Measurements from ENCODE around the gene SEC24C.
"Not testable (repeated sequence)": the region's sequence is repeated elsewhere in the genome, so short reads cannot be mapped to it uniquely, and the experiment has no call there.

The SEC24C gene

DNA sequence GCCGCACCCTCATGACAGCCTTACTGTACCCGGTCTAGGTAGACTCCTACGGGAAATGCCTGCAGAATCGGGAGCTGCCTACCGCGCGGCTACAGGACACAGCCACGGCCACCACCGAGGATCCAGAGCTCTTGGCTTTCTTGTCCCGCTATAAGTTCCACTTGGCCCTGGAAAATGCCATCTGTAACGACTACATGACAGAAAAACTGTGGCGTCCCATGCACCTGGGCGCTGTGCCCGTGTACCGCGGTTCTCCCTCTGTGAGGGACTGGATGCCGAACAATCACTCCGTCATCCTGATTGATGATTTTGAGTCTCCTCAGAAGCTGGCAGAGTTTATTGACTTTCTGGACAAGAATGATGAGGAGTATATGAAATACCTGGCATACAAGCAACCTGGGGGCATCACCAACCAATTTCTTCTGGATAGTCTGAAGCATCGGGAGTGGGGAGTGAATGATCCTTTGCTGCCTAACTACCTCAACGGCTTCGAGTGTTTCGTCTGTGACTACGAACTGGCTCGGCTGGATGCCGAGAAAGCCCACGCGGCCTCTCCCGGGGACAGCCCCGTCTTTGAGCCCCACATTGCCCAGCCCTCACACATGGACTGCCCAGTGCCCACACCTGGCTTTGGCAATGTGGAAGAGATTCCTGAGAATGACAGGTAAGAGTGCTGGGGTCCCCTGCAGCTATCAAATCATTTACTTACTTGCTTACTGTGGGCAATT is 29.1 kb downstream of the SEC24C start:
- no peak for DNase-seq

DNA sequence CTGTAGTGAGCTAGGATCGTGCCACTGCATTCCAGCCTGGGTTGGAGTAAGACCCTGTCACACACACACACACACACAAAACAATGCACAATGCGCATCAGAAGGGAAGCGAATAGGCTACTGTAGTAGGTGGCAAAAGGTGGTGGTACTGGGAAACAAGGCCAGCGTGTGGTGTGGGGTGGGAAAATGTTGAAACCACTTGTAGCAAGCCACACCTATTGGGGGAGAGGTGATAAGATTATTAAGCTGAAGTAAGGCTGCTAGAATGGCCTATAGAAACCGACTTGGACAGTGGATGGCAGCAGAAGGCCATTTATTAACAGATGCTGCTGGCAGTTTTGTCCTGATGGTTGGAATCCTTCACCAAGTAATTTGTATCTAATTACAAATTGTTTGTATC is 30.5 kb downstream of the SEC24C start:
- no peak for DNase-seq

- DNase-seq: no peak
Measured at GRCh38 chr10:73779018-73779417, 34.8 kb downstream of the SEC24C start.

- DNase-seq: no peak
Measured at GRCh38 chr10:73779539-73780197, 35.5 kb downstream of the SEC24C start.

GRCh38 chr10:73780301-73780700 is 36.1 kb downstream of the SEC24C start:
- DNase-seq: no peak

DNA sequence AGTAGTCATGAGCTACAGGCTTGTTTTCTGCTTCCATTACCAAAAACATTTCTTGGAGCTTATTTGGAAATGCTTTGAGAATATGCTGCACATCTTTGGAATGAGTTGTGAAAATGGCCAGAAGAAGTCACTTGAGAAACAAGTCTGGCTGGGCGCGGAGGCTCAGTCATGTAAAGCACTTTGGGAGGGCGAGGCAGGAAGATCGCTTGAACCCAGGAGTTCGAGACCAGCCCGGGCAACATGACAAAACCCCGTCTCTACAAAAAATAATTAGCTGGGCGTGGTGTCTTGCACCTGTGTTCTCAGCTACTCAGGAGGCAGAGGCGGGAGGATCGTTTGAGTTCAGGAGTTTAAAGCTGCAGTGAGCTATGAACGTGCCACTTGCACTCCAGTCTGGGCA is 36.8 kb downstream of the SEC24C start:
- DNase-seq: no peak

GRCh38 chr10:73781548-73781878 is 37.3 kb downstream of the SEC24C start:
- DNase-seq: no peak

DNA sequence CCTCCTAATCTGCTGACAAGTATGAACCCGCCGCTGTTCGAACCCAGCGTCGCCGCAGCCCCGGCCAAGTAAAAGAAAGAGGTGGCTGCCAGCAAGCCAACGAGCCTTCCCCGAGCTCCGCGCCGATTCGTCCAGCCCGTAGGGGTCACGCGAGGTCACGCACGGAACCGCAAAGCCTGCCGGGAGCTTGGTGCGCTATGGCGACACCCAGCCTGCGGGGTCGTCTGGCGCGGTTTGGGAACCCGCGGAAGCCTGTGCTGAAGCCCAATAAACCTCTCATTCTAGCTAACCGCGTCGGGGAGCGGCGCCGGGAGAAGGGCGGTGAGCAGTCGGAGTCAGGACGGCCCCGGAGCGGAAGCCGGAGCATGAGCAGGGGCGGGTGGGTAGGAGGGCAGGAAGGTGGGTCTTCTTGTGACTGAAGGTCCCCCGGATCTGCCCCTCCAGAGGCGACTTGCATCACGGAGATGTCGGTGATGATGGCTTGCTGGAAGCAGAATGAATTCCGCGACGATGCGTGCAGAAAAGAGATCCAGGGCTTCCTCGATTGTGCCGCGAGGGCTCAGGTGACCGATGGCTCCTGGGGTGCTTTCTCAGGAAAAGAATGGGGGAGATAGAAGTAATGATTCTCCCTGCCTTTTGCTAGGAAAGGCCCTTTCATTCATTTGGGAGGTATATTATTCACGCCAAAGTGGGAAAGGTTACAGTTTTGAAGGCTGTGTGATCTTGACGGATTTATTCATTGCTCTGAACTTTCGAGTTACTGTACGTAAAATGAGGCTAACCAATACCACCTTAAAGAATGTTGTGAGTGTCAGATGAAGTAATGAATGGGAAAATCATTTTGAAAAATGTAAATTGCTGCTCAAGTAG is 37.9 kb downstream of the SEC24C start, which contains the start of gene CHCHD1:
Gene CHCHD1, plus strand, starts transcription at position 170 of the 870 bp plus-strand sequence. Its CDS starts 28 bp downstream, at position 198.
- peak; percentile 74 for DNase-seq

DNA sequence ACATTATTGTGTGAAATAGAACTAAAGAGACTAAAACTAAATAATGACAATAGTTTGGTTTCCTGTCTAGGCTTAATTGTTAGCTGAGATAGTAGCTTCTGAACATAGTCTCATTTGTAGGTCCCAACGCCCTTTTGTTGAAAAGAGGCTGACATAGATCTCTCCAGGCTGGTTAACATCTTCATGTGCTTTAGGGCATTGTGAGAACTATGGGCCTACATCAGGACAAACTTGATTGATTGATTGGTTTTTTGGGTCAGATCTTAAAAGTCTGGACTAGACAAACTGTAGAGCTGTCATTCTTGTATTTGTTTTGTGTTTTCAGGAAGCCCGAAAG is 38.5 kb downstream of the SEC24C start:
- DNase-seq: no peak

GRCh38 chr10:73785211-73785720 is 41.1 kb downstream of the SEC24C start, which contains the start of gene ZSWIM8:
Gene ZSWIM8, plus strand, starts transcription at chr10:73785606. Its CDS starts 273 bp downstream, at chr10:73785879.
- DNase-seq: peak; percentile 69

DNA sequence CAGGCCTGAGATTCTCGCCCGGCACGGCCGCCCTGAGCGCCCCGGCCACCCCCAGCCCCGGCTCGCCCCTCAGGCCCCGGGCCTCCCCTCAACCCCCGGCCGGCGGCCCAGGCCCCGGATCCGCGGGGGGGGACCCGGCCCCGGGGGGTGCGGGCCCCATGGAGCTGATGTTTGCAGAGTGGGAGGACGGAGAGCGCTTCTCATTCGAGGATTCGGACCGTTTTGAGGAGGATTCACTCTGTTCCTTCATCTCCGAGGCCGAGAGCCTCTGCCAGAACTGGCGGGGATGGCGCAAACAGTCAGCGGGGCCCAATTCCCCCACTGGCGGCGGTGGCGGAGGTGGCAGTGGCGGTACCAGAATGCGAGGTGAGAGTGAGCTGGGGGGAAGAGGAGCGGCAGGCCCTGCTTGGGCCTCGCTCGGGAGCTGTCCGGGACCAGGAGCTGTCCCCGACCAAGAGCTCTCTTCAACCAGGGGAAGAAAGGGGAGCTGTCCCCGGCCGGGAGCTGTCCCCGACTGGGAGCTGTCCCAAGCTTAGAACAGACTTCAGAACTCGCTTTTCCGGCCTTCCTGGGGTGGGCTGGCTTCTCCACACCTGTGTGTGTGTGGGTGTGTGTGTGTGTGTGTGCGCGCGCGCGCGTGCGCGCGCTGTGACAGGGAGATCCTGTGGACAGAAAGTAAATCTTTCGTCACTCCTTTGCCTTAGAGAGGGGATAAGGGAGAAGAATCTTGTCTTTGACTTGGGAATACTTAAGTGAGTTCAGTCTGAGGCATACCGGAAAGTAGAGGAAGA is 41.7 kb downstream of the SEC24C start:
- DNase-seq: no peak

DNA sequence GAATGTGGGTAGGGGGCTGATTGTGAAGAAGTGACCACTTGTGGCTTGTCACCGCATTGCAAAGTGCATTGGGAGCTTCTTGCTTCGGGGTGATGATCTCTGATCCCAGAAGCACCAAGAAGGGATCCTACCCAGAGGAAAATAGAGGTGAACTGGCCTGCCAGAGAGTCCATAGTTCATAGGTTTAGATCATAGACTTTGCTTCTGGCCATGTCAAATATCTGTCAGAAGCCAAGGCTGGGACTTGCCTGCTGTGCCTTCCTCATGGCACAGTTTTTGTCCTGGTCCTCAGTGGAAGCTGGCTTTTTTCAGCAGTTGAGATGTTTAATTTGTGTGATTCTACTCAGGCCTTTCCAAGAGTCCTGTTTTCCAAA is 42.3 kb downstream of the SEC24C start:
- no peak for DNase-seq

- not testable (repeated sequence) for DNase-seq
Measured at GRCh38 chr10:73787031-73787800, 43.0 kb downstream of the SEC24C start.

GRCh38 chr10:73788864-73789658 is 44.9 kb downstream of the SEC24C start:
- DNase-seq: no peak

- no peak for DNase-seq
Measured at GRCh38 chr10:73789659-73790055, 45.5 kb downstream of the SEC24C start.

DNA sequence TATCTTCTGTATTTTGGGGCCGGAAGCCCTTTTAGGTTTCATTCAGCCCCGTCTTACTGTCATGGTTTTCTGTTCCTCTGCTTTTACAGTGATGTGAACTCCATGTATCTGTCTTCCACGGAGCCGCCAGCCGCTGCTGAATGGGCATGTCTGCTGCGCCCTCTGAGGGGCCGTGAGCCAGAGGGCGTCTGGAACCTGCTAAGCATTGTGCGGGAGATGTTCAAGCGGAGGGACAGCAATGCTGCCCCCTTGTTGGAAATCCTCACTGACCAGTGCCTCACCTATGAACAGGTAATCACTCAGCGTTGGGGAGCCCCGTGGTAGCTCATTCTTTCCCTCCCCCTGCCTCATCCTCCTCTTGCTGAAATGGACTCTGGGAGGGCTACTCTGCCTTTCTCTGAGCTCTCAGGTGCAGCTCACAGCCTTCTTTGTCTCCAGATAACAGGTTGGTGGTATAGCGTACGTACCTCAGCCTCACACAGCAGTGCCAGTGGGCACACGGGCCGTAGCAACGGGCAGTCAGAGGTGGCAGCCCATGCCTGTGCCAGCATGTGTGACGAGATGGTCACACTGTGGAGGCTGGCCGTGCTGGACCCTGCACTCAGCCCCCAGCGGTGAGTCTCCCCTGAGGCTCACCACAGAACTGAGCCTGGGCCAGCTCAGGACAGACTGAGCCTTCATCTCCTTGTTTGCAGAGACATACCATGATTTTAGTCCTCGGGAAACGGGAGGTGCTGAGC is 46.9 kb downstream of the SEC24C start:
- no peak for DNase-seq

GRCh38 chr10:73791871-73792400 is 47.8 kb downstream of the SEC24C start:
- DNase-seq: no peak

GRCh38 chr10:73793456-73793855 is 49.3 kb downstream of the SEC24C start:
- no peak for DNase-seq

DNA sequence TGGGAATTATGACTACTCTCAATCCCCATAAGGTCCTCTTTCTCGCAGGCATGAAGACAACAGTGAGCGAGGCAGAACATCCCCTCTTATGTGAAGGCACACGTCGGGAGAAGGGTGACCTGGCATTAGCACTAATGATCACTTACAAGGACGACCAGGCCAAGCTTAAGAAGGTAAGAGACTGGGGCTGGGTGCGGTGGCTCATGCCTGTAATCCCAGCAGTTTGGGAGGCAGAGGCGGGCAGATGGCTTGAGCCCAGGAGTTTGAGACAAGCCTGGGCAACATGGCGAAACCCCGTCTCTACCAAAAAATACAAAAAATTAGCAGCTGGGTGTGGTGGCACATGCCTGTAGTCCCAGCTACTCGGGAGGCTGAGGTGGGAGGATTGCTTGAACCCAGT is 51.3 kb downstream of the SEC24C start:
- not testable (repeated sequence) for DNase-seq

DNA sequence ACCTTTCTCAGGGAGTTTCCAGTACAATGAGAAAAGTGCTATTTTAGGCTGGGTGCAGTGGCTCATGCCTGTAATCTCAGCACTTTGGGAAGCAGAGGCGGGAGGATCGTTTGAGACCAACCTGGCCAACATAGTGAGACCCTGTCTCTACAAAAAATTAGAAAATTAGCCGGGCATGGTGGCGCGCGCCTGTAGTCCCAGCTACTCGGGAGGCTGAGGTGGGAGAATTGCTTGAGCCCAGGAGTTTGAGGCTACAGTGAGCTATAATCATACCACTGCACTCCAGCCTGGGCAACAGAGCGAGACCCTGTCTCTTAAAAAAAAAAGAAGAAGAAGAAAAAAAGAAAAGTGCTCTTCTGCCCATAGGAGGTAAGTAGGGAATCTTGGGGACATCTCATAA is 51.9 kb downstream of the SEC24C start:
- not testable (repeated sequence) for DNase-seq

Measured in NCI-H1105 (cell line).